ENCODE data around the gene PRR15. TPM values are rescaled to one million over a fixed set of nuclear protein-coding genes. Genes with fewer than 3 reads are reported as not detected.

The PRR15 gene
- total RNA-seq, 1 donor from 2014 or later, result 0.23 TPM

DNA sequence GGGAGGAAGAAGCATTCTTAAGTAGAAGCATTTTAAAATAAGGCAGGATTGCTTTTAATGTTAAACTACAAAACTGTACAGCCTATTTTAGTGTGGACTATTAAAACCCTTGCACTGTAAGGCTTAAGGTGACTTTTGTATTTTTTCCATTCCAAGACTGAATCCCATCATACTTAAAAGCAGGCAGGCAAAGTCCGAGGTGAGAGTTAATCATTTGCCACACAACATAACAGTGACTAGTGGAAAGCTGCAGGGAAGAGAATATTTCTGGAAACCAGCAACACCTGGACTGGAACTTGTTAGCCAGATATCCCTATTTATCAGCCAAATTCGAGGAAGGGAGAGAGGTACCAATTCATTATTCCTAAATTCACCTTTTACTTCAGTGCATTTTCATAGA, 3.5 kb downstream of the PRR15 start:
- DNase-seq (ENCODE audit: extremely low read depth, low read depth, low spot score), result no peak

DNA sequence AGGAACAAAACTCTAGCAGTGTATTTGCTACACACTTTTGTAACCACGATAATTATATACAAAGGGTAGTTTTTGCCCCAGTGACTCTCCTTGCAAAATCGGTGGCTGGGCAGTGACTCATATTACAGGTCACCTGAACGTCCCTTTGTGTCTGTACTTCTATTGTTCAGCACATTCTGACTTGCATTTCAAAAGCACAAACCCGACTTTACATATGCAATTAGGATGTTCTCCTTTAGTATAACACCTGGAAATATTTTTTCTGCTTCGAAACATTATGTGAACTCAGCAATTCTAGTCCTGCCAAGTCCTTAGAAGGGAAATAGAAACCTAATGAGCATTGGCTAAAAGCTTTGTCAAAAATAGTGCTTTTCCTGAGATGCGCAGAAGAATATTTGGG, 6.0 kb downstream of the PRR15 start:
- no peak for DNase-seq (ENCODE audit: extremely low read depth, low read depth, low spot score)

DNA sequence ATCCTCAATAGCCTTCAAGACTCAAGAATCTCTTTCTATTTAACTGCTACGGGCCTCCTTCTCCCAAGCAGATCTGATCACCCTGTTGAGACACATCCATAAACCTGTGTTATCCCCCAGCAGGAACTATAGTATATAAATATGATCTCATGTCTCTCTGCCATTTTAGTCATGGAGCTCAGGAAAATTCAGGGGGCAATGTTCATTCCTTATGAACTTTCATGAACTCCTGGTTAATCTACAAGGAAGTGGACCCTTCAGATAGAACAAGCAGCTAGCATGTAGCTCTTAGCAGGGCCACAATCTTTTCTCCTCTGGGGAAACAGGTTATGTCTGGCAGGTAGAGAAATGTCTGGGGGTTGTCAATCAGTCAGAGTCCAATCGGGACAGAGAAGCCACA, 8.9 kb downstream of the PRR15 start:
- no peak for DNase-seq (ENCODE audit: extremely low read depth, low read depth, low spot score)

DNA sequence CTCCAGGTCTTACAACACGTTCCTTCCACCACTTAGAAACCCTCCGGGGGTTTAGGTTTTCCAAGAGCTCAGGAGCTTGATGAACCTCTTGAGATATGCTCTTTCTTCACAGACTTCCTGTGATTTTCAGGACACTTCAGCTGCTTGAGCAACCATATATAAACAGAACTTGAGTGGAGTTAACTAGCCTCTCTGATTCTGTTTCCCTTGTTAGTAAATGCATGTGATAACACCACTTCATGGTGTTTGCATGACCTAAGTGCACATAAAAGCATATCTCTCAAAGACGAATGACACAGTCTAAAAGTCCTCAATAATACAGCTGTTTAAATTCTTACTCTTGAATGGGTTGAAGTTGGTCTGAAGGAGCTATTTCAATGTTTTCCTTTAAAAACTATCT, 9.9 kb downstream of the PRR15 start:
- DNase-seq (ENCODE audit: extremely low read depth, low read depth, low spot score), result no peak

DNA sequence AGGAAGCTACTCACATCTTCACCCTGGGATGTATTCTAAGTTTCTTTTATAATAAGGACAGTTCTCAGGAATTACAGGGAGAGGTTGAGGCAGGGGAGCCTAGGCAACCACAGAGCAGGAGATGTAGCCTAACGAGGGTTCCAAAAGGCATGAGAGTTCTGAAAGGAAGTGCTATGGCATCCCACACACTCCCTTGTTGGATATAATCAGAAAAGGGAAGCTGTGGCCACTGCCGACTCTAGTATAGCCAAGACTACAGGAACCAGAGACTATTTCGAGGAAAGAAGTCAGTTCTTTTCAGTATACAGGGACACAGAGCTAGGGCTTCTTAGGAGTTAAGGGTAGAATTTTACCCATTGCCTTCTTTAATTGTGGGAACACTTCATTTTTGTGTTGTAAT, 11.0 kb downstream of the PRR15 start:
- no peak for DNase-seq (ENCODE audit: extremely low read depth, low read depth, low spot score)

DNA sequence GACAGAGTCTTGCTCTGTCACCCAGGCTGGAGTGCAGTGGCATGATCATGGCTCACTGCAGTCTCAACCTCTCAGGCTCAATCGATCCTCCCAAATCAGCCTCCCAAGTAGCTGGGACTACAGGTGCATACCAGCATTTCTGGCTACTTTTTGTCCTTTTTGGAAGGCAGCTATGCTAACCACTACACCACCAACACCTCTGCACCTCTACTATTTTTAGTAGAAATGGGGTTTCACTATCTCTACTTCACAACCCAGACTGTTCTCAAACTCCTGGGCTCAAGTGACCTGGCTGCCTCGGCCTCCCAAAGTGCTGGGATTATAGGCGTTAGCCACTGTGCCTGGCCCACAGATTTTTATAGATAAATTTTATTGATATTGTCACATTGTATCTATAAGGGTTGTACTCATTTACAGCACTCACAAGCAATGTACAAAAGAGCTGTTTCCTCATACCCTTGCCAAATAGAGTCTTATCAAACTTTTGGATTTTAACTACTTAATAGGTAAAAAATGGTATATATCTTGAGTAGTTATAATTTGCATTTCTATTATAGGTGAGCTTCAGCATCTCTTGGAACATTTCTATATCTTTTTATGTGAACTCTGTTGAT, 23.7 kb downstream of the PRR15 start:
- no peak for DNase-seq (ENCODE audit: extremely low read depth, low read depth, low spot score)

DNA sequence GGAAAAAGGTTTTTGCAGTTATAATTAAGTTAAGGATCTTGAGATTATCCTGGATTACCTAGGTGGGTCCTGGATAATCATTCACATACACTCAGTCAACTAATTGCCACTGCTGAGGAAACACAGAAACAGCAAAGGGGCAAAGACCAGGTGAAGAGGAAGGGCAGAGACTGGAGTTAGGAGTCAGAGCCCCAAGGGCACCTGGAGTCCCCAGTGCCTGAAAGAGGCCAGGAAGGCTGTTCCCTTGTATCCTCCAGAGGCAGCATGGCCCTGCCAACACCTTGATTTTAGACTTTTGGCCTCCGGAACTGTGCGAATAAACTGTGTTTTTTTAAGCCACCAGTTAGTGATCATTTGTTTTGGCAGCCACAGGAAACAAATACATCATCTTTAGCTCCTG, 24.6 kb downstream of the PRR15 start:
- DNase-seq (ENCODE audit: extremely low read depth, low read depth, low spot score), result no peak

DNA sequence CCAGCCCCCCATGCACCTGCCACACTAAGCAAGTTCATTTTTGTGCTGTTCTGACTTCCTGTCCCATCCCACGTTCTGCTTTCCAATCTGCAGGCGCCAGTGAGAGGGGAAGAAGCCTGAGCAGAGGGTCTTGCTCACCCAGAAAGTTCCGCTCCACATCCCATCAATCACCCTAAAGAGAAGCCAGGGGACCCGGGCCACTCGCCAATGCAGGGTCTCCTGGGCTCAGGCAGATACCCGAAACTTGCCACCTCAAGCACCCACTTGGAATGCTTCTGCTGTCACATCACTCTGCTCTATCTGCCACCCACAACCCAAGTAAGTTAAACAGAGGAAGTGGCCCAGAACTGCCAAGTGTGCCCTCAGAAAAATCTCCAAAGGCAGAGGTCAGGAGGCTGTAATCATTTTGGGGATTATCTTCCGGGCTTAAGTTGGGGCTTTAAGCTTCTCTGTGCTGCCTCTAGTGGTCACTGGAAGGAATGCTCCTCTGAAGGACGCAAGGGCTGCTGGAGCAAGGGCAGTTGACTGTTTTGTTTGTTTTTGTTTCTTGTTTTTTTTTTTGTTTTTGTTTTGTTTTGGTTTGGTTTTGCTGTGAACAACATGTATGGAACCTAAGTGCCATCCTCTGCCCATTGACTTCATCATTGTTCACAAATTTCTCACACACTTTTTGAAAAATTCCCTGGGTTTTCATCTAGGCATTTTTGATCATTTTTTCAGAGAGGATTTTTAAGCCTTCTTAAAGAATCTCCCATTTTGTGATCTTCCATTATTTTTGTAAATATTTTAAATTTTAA, 25.5 kb downstream of the PRR15 start:
- no peak for DNase-seq (ENCODE audit: extremely low read depth, low read depth, low spot score)

DNA sequence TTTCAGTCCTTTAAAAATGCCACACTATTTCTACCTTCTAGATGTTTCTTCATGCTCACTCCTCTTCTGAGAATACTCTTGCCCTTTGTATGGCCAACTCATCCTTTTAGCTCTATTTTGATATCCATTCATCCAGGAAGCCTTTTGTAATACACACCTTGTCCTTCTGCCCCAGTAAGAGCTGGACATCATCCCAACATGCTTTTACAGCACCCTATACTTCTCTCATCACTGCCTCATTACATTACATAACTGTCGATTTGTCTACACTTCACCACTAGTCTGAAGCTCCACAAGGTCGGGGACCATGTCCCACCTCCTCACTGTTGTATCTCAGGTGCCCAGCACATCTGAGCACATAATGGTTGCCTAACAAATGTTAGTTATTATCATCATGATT, 29.2 kb downstream of the PRR15 start:
- DNase-seq (ENCODE audit: extremely low read depth, low read depth, low spot score), result no peak

DNA sequence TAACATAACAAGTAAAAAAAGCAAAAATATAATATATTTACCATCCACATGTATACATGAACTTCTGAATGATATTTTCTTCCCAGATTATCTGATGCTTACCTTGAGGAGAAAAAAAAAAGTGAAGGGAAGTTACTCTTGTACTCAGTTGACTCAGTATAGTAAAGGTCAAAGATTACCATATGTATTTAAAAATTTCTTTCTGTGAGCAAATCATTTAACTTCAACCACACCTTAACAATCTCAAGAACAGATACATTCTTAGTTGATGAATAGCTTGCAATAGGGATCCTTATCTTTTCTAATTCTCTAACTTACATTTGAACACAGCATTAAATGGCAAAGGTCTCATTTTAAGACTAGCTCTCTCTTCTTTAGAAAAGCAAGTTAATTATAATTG, 29.8 kb downstream of the PRR15 start:
- DNase-seq (ENCODE audit: extremely low read depth, low read depth, low spot score), result no peak

DNA sequence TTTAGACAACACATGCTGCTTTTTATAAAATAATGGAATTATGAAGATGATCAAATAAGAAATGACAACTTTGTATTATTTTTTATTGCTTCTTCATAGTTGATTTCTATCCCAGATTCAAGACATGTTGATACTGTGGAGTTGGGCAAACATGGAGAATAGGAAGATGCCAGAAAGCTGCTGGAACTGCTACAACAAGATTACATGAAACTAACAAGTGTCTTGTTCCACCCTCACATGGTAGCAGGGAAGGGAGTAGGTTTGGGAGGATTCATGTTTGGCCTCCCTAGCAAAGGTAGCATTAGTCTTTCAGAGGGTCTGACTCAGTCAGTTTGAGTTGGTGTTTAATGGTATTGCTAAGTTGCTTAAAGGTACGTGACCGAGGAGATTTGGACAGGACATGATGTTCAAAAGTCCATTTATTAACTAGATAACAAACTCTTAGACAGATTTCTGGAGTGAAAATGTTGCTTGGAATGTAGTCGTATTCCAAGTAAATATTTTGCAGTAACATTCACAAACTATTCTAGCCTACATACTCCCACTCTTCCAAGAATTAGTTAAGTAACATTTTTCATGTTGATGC, 33.1 kb downstream of the PRR15 start:
- no peak for DNase-seq (ENCODE audit: extremely low read depth, low read depth, low spot score)

DNA sequence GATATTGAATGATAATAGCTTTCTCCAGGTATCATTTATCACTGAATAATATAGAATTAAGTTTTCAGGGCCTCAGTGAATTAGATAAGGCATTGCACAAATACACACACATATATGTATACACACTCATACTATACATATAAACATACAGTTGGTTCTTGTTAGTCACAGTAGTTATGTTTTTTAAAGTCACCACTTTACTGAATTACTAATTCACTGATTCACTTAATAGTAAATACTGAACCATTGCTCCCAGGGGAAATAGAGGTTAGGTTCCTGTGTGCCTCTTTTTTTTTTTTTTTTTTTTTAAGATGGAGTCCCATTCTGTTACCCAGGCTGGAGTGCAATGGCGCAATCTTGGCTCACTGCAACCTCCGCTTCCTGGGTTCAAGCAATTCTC, 33.6 kb downstream of the PRR15 start:
- no peak for DNase-seq (ENCODE audit: extremely low read depth, low read depth, low spot score)

DNA sequence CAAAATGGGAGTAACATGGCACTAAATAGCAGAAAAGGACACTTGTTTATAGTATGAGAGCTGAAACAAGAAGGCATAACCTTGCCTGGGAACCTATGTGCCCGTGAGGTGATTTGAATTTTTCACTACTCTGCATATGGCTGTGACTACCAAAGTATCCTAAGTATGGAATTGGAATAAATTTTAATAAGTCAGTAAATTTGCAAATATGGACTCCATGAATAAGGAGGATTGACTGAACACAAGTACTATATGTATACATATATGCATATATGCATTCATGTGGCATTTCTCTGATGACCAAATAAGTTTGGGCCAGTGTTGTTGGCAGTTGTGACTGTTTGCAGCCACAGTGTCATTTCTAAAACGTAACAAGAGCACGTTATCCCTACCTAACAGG, 34.5 kb downstream of the PRR15 start:
- no peak for DNase-seq (ENCODE audit: extremely low read depth, low read depth, low spot score)

DNA sequence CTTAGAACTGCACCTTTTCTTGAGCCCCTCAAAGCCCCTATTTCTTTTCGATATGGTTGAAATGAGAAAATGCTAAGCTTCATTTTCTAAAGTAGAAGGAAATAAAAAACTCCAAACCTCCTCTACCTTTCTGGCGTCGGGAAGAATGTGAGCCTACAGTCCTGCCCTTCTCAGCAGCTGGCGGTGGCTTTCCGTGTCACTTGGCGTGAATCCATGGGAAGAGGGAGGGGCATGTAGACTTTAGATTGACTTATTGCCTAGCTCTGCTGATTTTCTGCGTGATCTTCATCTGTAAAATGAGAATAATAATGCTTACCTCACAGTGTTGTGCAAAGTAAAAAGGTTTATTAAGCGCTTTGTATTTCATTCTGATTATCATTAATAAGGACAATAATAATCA, 35.0 kb downstream of the PRR15 start:
- DNase-seq (ENCODE audit: extremely low read depth, low read depth, low spot score), result no peak

DNA sequence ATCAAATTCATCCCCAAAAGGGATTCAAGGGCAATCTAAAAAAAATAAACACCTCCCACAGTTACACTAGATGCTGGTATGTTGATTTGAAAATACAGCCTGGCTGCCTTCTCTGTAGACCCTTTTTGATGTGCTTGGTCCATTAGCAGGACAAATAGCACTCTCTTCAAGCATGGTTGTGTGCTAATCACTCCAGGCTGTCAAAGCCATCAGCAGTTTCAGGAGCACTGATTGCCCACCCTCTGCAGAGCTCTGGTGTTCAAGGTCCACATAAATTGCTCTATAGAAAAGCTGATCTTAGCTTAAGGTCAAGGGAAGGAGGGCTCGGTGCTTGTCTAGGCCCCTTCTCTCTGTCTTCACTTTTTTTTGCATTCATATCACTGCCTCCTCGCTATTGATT, 35.4 kb downstream of the PRR15 start:
- DNase-seq (ENCODE audit: extremely low read depth, low read depth, low spot score), result no peak

DNA sequence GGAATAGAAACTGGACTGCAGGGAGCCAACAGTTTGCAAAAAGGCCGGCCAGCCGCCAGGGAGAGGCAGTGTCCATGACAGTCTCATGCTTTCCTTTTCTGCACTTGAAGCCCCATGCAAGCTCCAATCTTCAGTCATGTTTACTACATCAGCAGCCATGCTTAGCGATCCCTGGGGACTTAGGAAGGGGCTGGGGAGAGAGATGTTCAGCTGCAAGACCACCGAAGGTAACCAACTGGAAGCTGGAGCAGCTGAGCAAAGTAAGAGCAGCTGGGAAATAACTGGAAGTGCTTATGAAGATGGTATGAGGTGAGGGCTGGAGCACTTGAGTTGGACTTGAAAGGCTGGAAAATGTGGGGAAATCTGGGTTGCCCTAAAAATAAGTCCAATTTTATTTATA, 37.0 kb downstream of the PRR15 start:
- DNase-seq (ENCODE audit: extremely low read depth, low read depth, low spot score), result no peak

DNA sequence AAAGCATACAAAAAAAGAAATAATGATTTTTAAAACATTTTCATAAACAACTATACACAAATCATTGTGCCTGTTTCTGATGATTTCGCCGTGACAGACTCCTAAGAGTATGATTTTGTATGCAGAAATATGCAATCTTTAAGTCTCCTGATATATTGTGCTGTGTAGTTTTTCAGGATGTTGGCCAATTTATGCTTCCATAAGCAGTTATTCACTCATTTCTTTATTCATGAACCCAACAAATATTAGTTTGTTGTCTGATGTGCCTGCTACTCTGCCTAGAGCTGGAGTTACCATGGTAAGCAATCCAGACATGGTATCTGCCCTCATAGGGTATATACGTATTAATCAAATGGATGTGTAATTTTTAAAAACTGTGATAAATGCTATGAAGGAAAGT, 40.4 kb downstream of the PRR15 start:
- no peak for DNase-seq (ENCODE audit: extremely low read depth, low read depth, low spot score)

DNA sequence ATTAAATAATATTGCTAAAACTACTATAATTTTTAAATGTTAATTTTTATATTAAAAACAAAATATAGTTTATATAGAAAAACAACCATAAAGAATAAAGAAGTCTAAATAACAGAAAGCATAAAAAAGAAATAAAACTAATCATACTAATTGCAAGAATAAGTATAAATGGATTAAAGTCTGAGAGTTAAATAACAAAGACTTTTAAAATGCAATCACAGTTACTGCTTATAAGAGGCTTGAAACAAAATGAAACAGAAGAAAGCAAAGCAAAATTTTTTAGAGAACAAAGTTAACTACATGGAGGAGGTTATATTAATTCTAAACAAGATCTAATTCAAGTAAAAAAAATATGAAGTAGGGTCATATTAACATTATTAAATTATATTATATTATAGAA, 41.1 kb downstream of the PRR15 start:
- DNase-seq (ENCODE audit: extremely low read depth, low read depth, low spot score), result no peak

DNA sequence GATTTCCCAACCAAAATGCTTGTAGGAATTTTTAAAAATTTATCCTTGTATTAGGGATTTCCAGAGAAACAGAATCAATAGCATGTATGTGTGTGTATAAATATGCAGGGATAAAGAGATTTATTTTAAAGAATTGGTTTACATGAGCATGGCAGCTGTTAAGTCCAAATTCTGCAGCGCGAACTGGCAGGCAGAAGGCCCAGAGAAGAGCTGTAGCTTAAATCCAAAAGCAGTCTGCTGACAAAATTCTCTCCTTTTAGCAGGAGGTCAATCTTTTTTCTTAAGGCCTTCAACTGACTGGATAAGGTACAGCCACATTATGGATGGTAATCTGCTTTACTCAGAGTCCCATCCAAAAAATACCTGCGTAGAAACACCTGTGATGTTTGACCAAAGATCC, 42.0 kb downstream of the PRR15 start:
- no peak for DNase-seq (ENCODE audit: extremely low read depth, low read depth, low spot score)

DNA sequence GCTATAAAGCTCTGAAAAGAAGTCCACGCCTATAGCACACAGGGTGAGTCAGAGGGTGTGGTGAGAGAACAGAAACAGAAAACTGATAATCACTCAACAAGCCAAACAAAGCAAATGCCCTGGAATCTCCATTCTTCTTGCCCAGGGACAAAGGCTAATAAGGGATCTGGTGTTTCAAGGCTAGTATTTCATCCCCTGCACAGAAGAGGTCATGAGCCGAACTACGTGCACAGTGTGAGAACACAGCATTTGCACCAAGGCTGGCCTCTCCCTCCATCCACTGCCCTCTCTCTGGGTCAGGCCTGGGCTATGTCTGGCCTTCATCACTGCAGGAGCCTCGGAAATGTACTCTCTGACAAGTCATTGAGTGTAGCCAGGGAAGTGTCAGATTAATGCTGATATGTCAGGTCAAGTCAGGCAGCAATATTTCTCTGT, 42.7 kb downstream of the PRR15 start:
- no peak for DNase-seq (ENCODE audit: extremely low read depth, low read depth, low spot score)

DNA sequence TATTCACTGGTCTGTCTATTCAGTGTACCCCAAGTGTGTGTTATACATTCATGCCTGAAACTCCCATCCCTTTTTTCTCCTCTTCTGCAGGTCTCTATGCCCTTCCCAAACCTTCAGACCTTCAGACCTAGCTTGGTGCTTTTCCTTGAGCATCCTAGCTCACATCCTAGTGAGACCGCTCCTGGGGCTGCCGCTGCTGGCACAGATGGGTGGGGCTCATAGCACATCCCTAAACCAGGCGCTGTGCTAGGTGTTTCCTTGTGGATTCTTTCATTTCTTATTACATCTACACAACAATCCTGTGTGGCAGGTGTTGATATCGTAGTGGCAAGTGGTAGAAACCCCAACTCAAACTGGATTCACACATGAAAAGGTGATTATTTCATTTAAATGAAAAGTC, 43.2 kb downstream of the PRR15 start:
- DNase-seq (ENCODE audit: extremely low read depth, low read depth, low spot score), result no peak

DNA sequence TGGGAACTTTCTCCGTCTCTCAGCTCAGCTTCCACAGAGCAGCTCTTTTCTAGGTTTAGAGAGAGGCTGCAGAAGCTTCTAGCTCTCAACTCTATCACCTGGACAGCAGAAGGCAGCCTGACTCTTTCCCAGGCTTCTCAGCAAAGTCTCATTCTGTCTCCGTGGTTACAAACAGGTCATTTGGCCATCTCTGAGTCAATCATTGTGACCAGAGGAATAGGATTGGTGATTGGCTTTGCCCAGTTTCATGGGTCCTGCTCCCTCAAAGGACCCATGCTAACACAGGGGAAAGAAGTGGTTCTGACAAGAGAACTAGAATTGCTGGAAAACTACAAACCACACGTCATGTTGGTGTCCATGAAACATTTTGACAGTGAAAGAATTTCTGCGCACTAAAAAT, 43.6 kb downstream of the PRR15 start:
- DNase-seq (ENCODE audit: extremely low read depth, low read depth, low spot score), result no peak

Measured in glomerular endothelial cell (primary cell).